CD4-positive, alpha-beta T cell treated with Interferon gamma for 1 hour (primary cell): ENCODE measurements around the gene GRAP.

Source experiments
- DNase-seq: peaks from one replicate; pipeline ENCODE4 v3.0.0-alpha.2; 2020

The GRAP gene

GRCh38 chr17:19001907-19002590 is 44.7 kb downstream of the GRAP start:
- DNase-seq: no peak

DNA sequence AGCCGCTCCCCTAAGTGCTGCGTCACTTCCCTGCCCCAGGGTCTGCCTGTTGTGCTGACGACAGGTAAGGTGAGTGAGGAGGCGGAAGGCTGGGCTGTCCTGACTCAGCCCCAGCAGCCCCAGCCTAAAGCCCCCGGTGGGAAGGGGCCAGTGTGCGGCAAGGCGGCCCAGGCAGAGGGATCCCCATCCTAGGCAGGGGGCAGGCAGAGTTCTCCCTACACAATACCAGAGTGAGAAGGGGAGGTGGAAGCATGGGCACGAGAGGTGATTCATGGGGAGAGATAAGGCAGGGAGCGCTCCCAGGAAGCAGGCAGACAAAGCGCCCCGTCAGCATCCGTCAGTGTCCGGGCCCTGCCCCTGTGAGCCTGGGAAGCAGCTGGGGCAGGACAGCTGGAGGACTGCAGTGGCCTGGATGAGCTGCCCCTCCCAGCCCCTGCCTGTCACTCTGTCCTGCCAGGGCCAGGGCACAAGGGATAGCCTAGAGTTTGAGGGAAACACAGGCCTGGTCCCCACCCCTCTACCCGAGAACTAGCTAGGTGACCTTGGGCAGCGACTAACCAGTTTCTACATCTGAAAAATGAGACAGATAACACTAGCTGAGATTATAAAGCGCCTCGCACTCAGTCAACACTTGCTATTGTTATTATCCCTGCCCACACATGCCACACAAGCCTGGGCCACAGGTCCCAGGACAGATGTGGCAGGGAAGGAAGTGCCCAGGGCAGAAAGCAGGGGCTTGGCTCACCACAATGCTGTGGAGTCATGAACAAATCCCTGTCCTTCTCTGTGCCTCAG is 46.0 kb downstream of the GRAP start:
- no peak for DNase-seq

GRCh38 chr17:18999911-19000310 is 46.8 kb downstream of the GRAP start:
- DNase-seq: no peak

- no peak for DNase-seq
Measured at GRCh38 chr17:18999394-18999793, 47.4 kb downstream of the GRAP start.

GRCh38 chr17:18997650-18998196 is 49.0 kb downstream of the GRAP start:
- DNase-seq: no peak

- DNase-seq: no peak
Measured at GRCh38 chr17:18996458-18996857, 50.3 kb downstream of the GRAP start.

- DNase-seq: no peak
Measured at GRCh38 chr17:18995220-18995619, 51.5 kb downstream of the GRAP start.

DNA sequence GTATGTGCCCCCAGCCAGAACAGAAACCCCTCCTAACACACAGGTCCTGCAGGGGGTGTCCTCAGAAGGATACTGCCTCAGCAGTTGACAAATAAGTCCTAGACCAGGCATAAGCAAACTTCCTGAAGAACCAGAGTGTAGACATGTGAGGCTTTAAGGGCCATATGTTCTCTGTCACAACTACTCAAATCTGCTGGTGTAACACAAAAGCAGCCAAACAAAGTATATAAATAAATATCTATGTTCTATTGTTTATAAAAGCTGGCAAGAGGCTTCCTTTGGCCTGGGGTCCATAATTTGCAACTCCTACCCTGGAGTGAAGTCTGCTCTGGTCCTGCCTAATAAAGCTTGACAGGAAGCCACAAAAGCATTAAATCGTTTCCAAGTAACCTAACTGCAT is 52.1 kb downstream of the GRAP start:
- no peak for DNase-seq

- no peak for DNase-seq
Measured at GRCh38 chr17:18993905-18994526, 52.7 kb downstream of the GRAP start.

DNA sequence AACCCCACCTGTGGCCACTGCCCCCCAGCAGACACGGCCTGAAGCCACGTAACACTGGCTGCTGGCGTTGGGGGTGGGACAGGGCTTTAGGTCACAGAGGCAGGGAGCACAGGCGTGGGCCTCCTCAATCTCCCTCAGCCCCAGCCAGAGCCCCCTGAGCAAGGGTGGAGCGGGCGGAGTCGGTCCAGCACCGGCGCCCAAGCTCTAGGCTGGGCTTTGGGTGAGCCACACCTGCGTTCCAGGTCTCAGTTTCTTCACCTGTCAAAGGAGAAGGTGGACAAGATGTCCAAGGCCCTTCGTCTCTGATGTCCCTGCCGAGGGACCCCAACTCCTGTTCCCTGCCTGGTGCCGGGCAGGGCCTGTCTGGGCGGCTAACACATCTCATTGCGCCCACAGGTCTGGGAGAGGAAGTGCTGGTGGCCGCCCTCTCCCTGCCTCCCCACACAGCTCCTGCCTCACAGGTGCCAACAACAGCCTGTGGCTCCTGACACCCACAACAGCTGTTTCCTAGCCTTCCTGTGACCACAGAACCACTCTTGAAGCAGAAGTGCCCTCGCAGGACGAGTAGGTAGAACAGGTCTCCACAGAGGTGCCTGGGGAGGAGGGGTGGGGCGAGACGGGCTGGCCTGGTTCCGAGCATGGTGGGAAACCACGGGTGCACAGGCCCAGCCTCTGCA is 54.2 kb downstream of the GRAP start:
- peak; percentile 65 for DNase-seq

DNA sequence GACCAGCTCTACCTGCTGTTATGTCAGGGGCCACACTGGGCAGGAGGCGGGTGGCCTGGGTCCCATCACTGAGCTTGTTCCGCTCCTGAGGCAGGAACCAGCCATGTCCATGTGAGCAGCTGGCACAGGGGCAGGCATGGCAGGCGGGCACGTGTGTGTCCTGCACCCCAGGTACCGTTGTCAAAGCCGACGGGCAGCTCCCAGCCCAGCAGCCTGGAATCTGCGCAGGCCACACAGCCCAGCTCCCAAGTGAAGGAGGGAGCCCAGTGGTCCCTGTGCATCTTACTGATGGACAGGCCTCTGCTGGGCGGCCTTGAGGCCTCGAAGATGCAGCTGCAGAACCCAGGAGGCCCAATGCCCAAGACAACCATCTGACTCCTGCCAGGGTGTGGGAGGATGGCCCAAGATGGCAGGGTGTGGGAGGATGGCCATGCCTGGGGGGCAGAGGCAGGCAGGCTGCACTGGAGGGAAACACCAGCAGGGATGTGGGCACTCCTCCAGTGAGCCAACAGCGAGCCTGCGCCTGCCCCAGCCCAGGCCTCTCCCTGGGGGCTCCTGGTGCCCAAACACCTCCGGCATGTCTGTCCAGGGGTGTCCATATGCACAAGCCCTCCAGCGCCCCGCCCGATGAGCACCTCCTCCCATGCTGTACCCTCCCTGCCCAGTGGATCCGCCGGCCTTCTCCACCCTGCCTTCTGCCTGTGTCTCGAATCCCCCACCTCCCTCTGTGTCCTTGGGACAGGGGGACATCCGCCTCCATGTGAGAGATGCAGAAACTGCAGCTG is 55.0 kb downstream of the GRAP start:
- DNase-seq: no peak

DNA sequence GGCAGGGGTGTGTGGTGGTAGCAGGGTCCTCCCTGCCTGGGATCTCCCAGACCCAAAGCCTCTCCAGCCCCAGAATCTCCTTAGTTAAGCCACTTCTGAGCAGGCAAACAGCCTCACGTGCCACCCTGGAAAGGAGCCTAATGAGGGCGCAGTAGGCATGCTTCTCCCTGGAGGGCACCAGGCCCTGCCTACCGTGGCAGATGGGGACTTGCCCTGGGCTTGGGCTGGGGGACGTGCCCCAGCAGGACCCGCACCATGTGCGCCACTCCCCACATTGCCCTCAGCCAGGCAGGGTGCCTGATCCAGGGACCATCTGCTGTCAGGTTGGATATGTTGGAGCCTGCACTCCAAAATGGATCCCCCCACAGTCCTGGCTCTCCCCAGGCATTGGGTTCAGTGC is 56.4 kb downstream of the GRAP start:
- DNase-seq: no peak

GRCh38 chr17:18988546-18989173 is 58.1 kb downstream of the GRAP start:
- DNase-seq: no peak

- no peak for DNase-seq
Measured at GRCh38 chr17:18987862-18988545, 58.8 kb downstream of the GRAP start.

DNA sequence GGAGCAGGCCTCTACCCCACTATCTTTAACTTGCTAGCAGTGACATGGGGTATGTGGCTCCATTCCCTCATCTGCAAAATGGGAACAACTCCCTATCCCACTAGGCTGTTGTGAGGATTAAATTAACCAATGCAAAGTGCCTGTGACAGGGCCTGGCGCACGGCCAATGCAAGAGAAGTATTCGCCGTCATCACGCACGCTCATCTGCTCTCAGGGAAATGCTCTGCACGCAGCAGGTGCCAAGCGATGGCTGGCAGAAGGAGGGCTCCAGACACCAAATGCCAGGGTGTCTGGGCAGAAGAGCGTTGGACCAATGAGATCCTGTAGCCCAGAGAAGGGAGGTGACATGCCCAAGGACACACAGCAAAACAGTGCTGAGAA is 59.5 kb downstream of the GRAP start:
- no peak for DNase-seq

- no peak for DNase-seq
Measured at GRCh38 chr17:18986541-18987229, 60.1 kb downstream of the GRAP start.

DNA sequence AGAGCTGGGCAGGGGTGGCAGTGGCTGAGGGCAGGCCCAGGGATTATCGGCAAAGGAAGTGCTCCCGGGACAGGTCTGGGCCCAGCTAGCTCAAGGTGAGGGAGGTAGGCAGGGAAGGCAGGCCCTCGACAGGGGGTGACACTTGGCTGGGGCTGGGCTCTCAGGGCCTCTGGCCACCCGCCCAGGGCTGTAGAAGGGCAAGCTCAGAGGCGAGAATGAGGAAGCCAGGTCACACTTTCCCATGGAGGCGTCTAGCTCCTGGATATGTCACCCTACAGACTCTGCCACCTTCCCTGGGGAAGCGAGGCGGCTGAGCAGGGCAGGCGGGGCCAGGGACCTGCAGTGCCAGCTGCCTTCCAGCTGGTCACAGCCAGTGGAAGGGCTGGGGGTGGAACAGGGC is 61.3 kb downstream of the GRAP start:
- DNase-seq: no peak

DNA sequence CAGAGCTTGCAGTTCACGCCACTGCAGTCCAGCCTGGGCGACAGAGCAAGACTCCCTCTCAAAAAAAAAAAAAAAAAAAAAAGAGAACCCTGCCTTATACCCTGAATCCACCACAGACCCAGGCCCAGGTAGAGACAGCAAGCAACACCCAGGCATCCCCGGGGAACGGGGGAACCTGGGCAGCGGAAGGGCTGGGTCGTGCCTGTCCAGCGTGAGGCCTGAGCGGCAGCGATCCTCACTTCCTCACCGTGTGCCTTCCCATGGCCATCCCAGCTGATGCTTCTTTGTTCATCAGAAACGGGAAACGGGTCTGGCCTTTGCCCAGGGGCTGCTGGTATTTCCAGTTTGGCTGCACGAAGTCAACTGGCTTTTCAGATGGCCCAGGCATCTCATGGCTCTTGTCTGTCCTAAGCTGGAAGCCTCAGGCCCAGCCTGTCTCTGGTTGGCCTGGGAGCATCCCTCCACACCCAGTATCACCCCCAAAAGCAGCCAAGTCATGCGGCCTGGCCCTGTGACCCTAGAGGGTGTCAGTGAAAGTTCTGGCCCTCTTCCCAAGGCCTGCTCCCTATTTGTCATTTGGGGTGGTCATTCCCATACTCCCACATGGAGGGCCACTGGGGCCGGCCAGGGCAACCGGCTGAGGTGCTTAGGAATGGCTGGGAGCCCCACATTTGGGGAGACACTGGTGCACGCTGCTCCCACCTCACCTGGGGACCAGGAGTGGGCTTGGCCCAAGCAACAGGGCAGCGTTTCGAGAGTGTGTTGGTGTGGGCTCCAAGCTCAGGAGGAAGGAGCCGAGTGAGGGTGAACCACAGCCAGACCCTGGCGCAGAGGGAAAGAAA is 62.3 kb downstream of the GRAP start:
- DNase-seq: no peak

DNA sequence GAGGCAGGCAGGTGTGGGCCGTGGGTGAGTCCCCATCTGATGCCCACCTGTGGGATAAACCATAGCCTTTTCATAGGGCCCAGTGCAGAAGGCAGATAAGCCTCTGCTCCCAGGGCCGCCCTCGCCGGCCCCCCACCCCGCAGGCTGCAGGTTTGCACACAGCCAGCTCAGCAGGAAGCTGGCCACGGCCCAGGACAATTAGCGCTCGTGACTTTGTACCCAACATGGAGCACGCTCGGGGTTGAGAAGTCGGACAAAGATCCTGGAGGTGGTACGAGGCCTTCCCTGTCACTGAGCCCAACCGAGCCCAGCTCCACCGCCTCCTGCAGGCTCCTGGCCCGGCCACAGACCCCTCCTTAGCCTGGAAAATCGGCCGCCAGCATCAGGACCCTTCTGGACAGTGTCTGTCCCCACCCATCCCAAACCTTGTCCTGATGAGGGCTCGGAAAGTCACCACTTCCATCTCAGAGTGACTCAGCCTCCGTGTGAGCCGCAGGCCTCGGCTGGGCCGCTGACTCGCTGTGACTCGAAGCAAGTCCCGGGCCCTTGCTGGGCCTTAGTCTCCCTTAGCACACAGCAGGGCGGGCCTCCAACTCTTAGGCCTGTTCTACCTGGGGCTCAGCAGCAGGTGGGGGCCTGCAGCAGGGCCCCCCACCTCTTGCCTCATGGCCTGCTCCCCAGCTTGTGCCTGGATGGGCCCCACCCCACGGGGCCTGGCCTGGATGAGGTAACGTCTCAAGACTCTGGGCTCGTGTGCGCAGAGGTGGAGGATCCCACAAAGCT is 64.9 kb downstream of the GRAP start:
- DNase-seq: no peak
